Measurements from ENCODE around the gene EDN1.
"Not testable (repeated sequence)": the region's sequence is repeated elsewhere in the genome, so short reads cannot be mapped to it uniquely, and the experiment has no call there.

EDN1 gene

DNA sequence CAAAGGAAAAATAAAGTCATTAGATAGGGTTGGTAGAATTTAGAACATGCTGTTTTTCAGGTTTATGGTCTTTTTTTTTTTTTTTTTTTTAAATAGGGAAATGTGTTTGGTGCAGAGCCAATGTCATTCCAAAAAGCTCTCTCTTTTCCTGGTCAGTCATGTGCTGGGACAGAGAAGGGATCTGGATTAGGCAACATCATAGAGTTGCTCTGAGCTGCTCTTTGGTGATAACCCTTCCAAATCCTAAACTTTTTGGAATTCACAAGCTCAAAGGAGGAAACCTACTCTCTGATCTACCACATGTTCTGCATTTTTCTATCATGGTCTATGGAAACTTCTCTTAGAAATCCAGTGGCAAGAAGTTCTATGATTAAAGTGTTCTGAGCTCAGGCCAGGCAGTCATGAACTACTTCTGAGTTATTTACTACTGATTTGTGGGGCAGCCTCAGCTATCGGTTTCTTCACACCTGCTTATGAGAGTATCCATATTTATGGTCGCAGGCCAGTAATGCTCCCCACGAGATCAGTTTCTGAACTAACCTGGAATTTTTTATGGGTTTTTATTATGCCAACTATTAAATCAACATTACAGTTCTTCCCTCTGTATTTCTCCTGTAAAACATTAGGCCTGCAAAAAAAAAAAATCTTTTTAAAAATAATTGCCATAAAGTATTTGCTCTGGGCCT lies 4.8 kb downstream of the EDN1 start:
- DNase-seq (ENCODE audit: low spot score), result no peak

- no peak for DNase-seq (ENCODE audit: low spot score)
Measured at GRCh38 chr6:12295558-12296254, 5.5 kb downstream of the EDN1 start.

GRCh38 chr6:12296255-12296573 lies 6.1 kb downstream of the EDN1 start:
- no peak for DNase-seq (ENCODE audit: low spot score)

DNA sequence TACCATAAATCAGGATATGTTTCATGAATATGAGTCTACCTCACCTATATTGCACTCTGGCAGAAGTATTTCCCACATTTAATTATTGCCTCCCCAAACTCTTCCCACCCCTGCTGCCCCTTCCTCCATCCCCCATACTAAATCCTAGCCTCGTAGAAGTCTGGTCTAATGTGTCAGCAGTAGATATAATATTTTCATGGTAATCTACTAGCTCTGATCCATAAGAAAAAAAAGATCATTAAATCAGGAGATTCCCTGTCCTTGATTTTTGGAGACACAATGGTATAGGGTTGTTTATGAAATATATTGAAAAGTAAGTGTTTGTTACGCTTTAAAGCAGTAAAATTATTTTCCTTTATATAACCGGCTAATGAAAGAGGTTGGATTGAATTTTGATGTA lies 6.4 kb downstream of the EDN1 start:
- DNase-seq (ENCODE audit: low spot score), result no peak

GRCh38 chr6:12297363-12298016 lies 7.3 kb downstream of the EDN1 start:
- DNase-seq (ENCODE audit: low spot score), result no peak

DNA sequence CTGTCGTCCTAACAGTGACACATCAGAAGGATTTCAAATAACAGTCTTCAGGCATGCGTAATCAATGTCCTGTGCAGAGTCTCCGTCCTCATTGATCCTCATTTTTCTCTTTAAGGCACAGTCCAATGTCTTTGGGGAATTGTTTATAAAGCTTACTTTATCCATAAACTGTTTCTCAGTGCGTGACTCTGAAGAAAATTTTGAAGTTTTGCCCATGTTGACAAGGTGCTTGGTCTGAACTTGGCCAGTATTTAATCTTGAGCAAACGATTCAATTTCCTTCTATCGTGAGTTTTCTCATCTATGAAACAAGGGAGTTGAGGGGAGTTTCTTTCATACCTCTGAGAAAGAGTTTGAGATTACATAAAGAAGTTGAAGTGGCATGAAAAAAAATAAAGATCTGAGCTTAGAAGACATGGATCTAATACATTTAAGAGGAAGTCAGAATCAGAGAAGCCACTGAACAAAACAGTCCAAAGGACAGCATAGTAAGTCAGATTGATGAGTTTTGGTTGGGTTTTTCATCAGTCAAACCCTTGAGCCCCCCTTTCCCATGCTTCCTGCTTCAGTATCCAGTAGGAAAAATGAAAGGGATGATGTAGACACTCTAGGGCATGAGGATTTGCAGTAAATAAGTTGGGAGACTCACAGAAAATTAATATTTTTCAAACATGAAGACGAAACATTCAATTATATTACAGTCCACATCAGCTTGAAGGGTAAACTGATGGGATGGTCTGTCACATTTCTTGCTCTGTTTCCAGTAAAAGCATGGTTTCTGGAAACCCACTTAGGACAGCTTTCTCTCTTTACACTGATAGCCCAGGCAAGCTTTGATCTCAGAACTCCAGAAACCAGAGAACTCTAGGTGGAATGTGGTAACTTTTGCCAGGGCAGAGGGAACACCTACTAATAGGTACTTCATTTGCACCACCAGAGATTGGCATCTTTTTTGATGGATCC lies 8.1 kb downstream of the EDN1 start:
- DNase-seq (ENCODE audit: low spot score), result no peak

DNA sequence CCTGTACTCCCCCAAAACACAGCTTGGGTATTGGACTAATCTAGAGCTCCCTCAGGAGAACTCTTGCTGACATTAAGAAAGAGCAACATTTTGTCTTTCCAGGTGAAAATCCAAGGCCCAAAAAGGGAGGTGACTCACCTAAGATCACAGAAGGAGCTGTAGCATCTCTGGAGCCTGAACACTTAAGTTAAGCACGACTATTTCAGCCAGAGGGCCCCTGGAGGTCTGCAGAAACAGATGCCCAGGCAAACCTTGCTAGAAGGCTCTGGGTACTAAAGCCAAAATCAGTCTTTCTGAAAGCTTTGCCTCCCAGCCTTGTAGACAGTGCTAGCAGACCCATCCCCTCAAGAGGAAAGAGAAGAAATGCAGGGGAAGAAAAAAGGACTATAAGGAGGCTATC lies 8.8 kb downstream of the EDN1 start:
- DNase-seq (ENCODE audit: low spot score), result no peak

GRCh38 chr6:12301018-12301417 lies 10.9 kb downstream of the EDN1 start:
- DNase-seq (ENCODE audit: low spot score), result no peak

GRCh38 chr6:12304487-12304886 lies 14.3 kb downstream of the EDN1 start:
- DNase-seq (ENCODE audit: low spot score), result no peak

GRCh38 chr6:12309070-12309469 lies 18.9 kb downstream of the EDN1 start:
- DNase-seq (ENCODE audit: low spot score), result no peak

DNA sequence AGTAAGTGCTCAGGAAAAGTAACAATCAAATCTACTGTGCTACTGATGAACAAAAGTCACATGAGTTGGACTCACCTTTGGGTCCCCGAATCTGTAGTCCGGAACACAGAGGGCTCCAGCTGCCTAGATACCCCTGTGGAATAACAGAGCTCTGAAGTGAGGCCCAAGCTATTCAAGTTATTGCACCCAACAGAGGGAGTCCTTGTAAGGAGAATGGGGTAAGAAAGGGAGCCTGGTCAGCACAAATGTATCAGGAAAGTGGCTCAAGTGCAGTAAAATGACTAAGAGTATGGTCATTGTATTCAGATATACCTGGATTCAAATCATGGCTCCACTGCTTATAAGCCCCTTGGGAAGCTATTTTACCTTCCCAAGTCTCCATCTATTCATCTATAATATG lies 20.9 kb downstream of the EDN1 start:
- DNase-seq (ENCODE audit: low spot score), result no peak

GRCh38 chr6:12312736-12313135 lies 22.6 kb downstream of the EDN1 start:
- DNase-seq (ENCODE audit: low spot score), result no peak

DNA sequence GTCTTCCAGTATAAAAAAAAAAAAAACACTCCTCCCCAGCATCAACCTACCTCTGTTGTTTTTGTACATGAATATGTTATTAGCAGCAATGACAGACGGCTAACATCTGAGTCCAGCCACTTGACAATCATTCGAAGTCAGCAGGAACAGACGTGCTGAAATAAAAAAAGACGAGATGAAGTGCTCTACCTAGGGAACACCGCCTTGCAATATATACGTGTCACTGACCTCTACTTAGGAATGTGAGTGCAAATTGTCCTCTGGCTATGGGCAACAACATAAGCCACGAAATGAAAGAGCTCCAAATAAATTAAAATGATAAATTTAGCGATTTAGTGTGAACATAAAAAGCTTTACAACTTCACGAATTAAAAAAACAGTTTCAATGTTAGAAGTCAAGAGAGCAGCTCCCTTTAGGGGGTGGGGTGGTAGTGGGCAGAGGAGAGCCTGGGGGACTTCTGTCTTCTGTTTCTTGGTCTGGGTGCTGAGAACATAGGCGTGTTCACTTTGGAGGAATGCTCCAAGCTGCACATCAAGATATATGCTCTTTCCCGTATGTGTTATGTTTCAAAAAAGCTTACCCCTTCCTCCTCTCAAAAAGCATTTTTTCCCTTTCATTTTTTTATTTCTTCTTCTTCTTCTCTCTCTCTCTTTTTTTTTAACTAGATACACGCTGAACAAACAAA lies 23.3 kb downstream of the EDN1 start:
- DNase-seq (ENCODE audit: low spot score), result no peak

GRCh38 chr6:12313992-12314589 lies 23.9 kb downstream of the EDN1 start:
- DNase-seq (ENCODE audit: low spot score), result no peak

GRCh38 chr6:12314751-12315150 lies 24.6 kb downstream of the EDN1 start:
- no peak for DNase-seq (ENCODE audit: low spot score)

- no peak for DNase-seq (ENCODE audit: low spot score)
Measured at GRCh38 chr6:12315292-12316081, 25.3 kb downstream of the EDN1 start.

DNA sequence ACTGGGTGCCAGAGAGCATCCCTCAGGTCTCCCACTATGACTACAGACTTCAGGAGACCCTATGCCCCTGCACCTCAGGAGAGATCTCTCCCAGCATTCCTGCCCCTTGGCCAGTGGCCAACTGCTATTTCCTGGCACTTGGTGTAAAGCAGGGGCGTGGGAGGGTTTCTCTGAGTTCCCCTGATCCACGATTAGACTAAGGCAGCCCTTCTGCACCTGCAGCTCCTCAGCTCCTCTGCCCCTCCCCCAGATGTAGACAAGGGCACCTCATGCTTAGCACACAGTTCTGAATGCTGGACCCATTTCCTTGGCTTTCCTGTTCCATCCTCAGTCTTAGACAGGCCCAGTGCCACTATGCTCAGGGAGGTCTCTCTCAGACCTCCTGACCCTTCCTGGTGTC lies 28.6 kb downstream of the EDN1 start:
- no peak for DNase-seq (ENCODE audit: low spot score)

DNA sequence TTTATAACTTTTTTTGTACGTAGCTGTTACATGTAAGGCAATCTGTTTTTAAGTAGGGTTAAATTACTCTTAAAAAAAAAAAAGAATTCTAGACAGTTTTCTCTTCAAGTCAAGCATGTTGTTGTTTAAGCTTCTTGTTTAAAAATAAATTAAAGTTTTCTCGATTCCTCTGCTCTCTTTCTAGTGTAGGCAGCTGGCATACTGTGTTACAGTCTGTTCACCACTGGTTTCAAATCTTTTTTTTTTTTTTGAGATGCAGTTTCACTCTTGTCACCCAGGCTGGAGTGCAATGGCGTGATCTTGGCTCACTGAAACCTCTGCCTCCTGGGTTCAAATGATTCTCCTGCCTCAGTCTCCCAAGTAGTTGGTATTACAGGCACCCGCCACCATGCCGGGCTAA lies 29.9 kb downstream of the EDN1 start:
- not testable (repeated sequence) for DNase-seq (ENCODE audit: low spot score)

DNA sequence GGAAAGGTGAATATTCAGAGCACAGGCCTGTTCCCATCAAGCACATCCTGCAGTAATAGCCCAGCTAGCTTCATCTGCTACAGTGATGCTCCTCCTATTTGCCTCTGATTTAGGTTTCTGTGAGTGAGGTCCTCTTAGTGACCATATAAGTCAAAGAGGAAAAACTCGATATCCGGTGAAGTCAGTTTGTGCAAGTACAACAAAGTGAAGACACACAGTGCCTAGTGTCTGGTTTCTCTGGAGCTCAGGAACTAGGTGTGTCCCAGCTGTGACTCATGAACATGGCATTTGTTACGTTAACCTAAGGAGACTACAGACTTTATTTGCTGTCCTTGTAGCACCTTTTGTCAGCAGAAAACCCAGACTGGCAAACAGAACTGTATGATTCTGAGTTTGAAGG lies 33.9 kb downstream of the EDN1 start:
- DNase-seq (ENCODE audit: low spot score), result peak; percentile 40

GRCh38 chr6:12324748-12325147 lies 34.6 kb downstream of the EDN1 start:
- DNase-seq (ENCODE audit: low spot score), result no peak

DNA sequence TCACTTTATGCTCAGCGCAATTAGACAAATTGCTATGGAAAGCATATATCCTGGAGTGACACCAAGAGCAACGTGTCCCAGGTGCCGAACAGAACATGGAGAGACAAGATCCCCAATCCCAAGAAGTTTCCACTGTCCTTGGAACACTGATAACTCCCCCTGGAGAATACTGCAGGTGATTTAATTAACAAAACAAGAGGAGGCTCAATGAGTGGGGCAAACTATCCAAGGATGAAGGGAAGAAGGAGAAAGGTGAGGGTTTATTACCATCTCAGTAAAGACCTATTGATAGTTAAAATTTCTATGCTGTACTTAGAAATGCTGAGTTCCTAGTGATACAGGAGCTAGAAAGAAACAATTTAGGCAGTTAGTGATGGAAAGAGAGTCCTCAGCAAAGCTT lies 35.7 kb downstream of the EDN1 start:
- no peak for DNase-seq (ENCODE audit: low spot score)
